Measurements from ENCODE around the gene FEZ2. TPM values are rescaled to one million over a fixed set of nuclear protein-coding genes. Genes with fewer than 3 reads are reported as not detected.

The FEZ2 gene
- total and polyA plus RNA-seq, 9 of the 15 experiments (the other 6 are each of a cell fraction or from before 2014, with no cell fraction given): 9.9 to 35.5 (median 20.1) TPM

- POLR2A ChIA-PET: interaction anchor here (1.3 kb wide), 1 partner anchor 9 kb away, joined by 3 read pairs; no protein-coding TSS in a partner anchor
Measured at GRCh38 chr2:36573165-36573564, 24.8 kb downstream of the FEZ2 start.

GRCh38 chr2:36572719-36573059 is 25.3 kb downstream of the FEZ2 start:
- Histone ChIP-seq H3K4me2 (ENCODE audit: insufficient read depth, low read length) (no peak overlapping the region), H3K4me3 (no peak overlapping the region), H3K4me1 (replicated peaks in 1 of 2; ENCODE audit: control insufficient read depth in 2 of 2, insufficient read depth in 2 of 2, low read length in 2 of 2) (no peaks in the 10 kb centered on the region; a peak in 1 of 5 replicates), H3K36me3 (ENCODE audit: control insufficient read depth, insufficient read depth, low read length) (peaks cover 15% of the 10 kb centered on the region), H3K9me1 (ENCODE audit: control insufficient read depth, insufficient read depth, low read length) (no peaks in the 10 kb centered on the region), H3K9me3 (replicated peaks; ENCODE audit: control insufficient read depth, insufficient read depth, low read depth, low read length) (no peaks in the 10 kb centered on the region), H3K9ac (ENCODE audit: insufficient read depth in 1 of 2, low read depth in 2 of 2, low read length in 2 of 2) (no peak overlapping the region), H3K27me3 (ENCODE audit: control insufficient read depth in 2 of 2, insufficient read depth in 2 of 2, low read length in 2 of 2) (no peaks in the 10 kb centered on the region), H2AFZ (ENCODE audit: low read depth, low read length) (no peak overlapping the region), H4K20me1 (replicated peaks; ENCODE audit: control insufficient read depth, insufficient read depth, low read length) (no peaks in the 10 kb centered on the region), H3K79me2 (ENCODE audit: control insufficient read depth, insufficient read depth, low read length) (no peaks in the 10 kb centered on the region), H3K27ac (ENCODE audit: extremely low read depth, low read depth, low read length) (no peak overlapping the region)
- POLR2A ChIA-PET: interaction anchor here (1.0 to 1.3 kb wide), 2 partner anchors 9 to 10 kb away, joined by 3 to 4 read pairs; no protein-coding TSS in a partner anchor
- no peak for DNase-seq (ENCODE audit: extremely low read depth in 1 of 4, low spot score in 3 of 4)
- FAIRE-seq: no peak
- ATAC-seq: no peak
- in situ Hi-C loops (cut with MboI): no loop called here
- WGBS (ENCODE audit: insufficient coverage, low coverage, missing lambda C conversion rate): 57% methylated on average over 4 of the region's 4 CpGs
- CTCF ChIA-PET (ENCODE audit: low intra/inter-chr PET ratio): no interaction called here
- no peak for TF ChIP-seq ZSCAN32 (CRISPR knock-in tag; IDR thresholded peaks at IDR 0.05)
- no peak for TF ChIP-seq ZNF3 (CRISPR knock-in tag; IDR thresholded peaks at IDR 0.05)
- TF ChIP-seq ZNF79 (CRISPR knock-in tag; IDR thresholded peaks at IDR 0.05; ENCODE audit: low read depth): no peak
- TF ChIP-seq, protein P1, sequence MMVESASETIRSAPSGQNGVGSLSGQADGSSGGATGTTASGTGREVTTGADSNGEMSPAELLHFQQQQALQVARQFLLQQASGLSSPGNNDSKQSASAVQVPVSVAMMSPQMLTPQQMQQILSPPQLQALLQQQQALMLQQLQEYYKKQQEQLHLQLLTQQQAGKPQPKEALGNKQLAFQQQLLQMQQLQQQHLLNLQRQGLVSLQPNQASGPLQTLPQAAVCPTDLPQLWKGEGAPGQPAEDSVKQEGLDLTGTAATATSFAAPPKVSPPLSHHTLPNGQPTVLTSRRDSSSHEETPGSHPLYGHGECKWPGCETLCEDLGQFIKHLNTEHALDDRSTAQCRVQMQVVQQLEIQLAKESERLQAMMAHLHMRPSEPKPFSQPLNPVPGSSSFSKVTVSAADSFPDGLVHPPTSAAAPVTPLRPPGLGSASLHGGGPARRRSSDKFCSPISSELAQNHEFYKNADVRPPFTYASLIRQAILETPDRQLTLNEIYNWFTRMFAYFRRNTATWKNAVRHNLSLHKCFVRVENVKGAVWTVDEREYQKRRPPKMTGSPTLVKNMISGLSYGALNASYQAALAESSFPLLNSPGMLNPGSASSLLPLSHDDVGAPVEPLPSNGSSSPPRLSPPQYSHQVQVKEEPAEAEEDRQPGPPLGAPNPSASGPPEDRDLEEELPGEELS (CRISPR knock-in tag; IDR thresholded peaks at IDR 0.05; ENCODE audit: borderline replicate concordance): no peak
- no peak for TF ChIP-seq U2AF2 (optimal IDR thresholded peaks at IDR 0.05; ENCODE audit: low read depth, low read length)
- no peak for TF ChIP-seq ZKSCAN1 (IDR thresholded peaks at IDR 0.05; ENCODE audit: low read depth, low read length)
- no peak for TF ChIP-seq RBM14 (IDR thresholded peaks at IDR 0.05; ENCODE audit: borderline replicate concordance, insufficient read depth, low read depth, low read length)
- intact Hi-C loops (cut with micrococcal nuclease): no loop called here
- no TSS peak for BruUV-seq (replicated peaks)

More at GRCh38 chr2:36573165-36573564, 24.8 kb downstream of the FEZ2 start:
- TF ChIP-seq KAT2B (IDR thresholded peaks at IDR 0.05; ENCODE audit: low read depth, low read length) (no peak), POU5F1 (IDR thresholded peaks at IDR 0.05; ENCODE audit: borderline replicate concordance, low read depth, low read length, partially characterized antibody) (no peak), ZFP36 (IDR thresholded peaks at IDR 0.05; ENCODE audit: low read depth, low read length, partially characterized antibody) (no peak), ZSCAN29 (IDR thresholded peaks at IDR 0.05) (no peak)
- Histone ChIP-seq H4K20me1 (replicated peaks; ENCODE audit: control insufficient read depth, insufficient read depth, low read length) (no peaks in the 10 kb centered on the region), H2AFZ (ENCODE audit: low read depth, low read length) (no peak overlapping the region), H3K36me3 (ENCODE audit: control insufficient read depth, insufficient read depth, low read length) (peaks cover 20% of the 10 kb centered on the region), H3K4me3 (no peak overlapping the region), H3K4me2 (ENCODE audit: insufficient read depth, low read length) (no peak overlapping the region), H3K27ac (ENCODE audit: extremely low read depth, low read depth, low read length) (no peak overlapping the region), H3K9ac (ENCODE audit: insufficient read depth in 1 of 2, low read depth in 2 of 2, low read length in 2 of 2) (no peak overlapping the region), H3K4me1 (replicated peaks in 1 of 2; ENCODE audit: control insufficient read depth in 2 of 2, insufficient read depth in 2 of 2, low read length in 2 of 2) (no peaks in the 10 kb centered on the region; a peak in 1 of 5 replicates), H3K9me3 (replicated peaks; ENCODE audit: control insufficient read depth, insufficient read depth, low read depth, low read length) (no peaks in the 10 kb centered on the region), H3K9me1 (ENCODE audit: control insufficient read depth, insufficient read depth, low read length) (no peaks in the 10 kb centered on the region), H3K27me3 (ENCODE audit: control insufficient read depth in 2 of 2, insufficient read depth in 2 of 2, low read length in 2 of 2) (no peaks in the 10 kb centered on the region), H3K79me2 (ENCODE audit: control insufficient read depth, insufficient read depth, low read length) (no peaks in the 10 kb centered on the region)
- 85% methylated on average over 1 of the region's 1 CpG for WGBS (ENCODE audit: insufficient coverage, low coverage, missing lambda C conversion rate)
- DNase-seq (ENCODE audit: extremely low read depth in 1 of 4, low spot score in 3 of 4) (no peak), FAIRE-seq (no peak), ATAC-seq (no peak)
- intact Hi-C loops (cut with micrococcal nuclease): no loop called here
- CTCF ChIA-PET (ENCODE audit: low intra/inter-chr PET ratio): no interaction called here
- in situ Hi-C loops (cut with MboI): no loop called here
- no TSS peak for BruUV-seq (replicated peaks)

Data from K562 (cell line).